HG02623 (cell line): ENCODE data around the gene IP6K3.

Experiments used
- ATAC-seq: cut with Tn5 transposase; IDR thresholded peaks from one replicate; pipeline ENCODE4 v1.9.1; 2021; ENCODE audit warnings: moderate library complexity; ENCODE audit not compliant: unreplicated experiment

Gene IP6K3

DNA sequence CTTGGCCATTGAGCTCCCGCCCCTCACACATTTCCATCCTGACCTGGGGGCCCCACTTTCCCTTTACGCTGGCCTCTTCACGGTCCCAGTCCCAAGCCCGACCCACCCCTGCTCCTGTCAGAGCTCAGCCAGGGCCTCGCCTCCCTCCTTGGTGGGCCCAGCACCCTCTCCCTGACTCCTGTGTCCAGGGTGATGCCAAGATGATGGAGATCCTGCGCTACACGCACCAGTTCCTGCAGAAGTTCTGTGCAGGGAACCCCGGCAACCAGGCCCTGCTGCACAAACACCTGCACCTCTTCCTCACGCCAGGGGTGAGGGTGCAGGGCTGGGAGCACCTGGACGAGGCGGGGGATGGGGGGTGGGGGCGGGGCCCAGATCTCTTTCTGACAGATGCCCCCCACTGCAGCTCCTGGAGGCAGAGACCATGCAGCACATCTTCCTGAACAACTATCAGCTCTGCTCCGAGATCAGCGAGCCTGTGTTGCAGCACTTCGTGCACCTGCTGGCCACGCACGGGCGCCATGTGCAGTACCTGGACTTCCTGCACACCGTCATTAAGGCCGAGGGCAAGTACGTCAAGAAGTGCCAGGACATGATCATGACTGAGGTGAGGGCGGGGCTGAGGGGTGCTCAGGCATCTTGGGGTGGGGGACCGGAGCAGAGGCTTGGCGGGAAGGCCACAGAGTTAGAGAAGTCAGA is 68.3 kb downstream of the IP6K3 start:
- no peak for ATAC-seq

DNA sequence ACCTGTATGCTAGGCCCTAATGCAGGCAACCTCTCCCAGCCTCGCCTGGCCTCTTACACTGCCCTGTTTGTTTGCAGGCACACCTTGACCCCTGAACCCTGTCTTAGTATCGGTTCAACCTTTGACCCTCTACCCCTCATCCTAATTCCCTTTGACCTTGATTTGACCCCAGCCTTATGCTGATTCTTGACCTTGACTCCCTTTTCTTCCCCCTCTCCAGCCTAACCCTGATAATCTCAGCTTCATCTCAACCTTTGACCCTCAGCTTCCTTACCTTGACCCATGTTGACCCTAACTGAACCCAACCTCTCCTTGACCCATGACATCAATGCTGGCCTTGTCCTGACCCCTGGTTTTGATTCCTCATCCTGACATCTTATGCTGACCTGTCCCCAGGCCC is 69.0 kb downstream of the IP6K3 start:
- no peak for ATAC-seq

DNA sequence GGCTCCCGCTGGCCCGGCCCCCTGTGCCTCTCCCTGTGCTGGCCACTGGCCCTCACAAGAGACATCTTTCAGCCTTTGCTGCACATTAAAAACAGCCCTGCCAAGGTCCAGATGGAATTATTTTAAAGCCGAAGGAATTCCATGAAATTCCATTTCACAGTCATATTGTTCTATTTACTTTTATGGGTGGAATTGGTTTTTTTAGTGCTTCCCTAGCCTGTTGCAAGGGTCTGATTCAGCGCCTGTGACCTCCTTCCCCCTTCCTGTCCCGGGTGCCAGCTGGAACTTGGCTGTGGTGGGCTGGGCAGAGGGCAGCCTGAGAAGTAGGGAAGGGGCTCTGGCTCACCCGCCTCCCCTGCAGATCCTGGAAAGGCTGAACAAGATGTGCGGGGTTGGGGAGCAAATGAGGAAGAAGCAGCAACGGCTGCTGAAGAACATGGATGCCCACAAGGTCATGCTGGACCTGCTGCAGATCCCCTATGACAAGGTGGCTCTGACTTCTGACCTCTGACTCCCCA is 69.5 kb downstream of the IP6K3 start:
- no peak for ATAC-seq

DNA sequence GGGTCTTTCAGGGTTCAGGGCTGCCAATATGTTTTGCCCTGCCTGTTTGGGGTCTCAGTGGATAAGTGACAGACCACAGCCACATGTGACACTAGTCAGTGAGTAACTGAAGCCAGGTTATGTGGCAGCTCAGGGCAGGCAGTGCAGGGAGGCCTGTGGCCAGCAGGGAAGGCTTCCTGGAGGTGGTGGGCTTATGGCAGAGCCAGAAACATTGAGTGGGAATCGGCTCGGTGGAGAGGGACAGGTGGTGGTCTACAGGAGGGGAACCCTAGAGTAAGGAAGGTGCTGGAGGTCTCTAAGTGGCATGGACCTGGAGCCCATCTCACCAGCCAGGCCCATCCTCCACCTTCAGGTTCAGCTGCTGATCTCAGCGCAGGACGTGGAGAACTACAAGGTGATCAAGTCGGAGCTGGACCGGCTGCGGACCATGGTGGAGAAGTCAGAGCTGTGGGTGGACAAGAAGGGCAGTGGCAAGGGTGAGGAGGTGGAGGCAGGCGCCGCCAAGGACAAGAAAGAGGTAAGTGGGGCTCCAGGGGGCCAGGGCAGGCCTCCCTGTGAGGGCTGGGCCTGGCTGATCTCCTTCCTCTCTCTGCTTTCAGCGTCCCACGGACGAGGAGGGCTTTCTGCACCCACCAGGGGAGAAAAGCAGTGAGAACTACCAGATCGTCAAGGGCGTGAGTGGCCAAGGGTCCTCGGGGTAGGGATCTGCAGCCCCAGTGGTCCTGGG is 70.1 kb downstream of the IP6K3 start:
- no peak for ATAC-seq

DNA sequence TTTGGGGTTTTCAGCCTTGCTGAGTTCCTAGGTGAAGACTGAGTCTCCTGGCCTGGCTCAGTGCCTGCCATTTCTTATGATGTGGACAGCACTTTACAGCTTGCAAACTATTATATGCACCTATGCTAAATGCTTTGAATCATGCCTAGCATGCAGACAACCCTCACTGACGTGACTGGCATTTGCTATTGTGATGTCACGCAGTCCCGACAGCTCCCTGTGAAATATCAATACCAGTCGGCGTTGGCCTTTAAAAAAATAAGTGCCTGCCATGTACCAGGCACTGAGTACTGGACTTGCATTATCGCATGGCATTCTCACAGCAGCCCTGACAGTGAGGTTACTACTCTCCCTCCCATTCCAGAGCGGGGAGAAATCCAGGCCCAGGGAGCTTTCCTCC is 70.7 kb downstream of the IP6K3 start:
- no peak for ATAC-seq

DNA sequence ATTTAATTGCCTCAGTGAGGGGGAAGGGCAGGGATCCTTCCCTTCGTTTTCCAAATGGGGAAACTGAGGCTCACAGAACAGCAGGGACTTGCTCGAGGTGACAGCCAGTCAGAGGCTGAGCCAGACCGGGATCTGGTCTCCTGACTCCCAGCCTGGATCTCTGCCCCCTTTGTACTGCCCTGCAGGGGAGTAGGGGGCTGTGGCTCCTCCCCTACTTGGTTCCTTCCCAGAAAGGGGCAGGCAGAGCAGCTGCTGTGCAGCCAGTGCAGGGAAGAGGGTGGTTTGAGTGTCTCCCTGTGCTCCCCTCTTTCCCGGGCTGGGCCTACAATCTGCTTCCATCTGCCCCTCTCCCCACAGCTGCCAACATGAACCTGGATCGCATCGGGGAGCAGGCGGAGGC is 72.9 kb downstream of the IP6K3 start:
- no peak for ATAC-seq

DNA sequence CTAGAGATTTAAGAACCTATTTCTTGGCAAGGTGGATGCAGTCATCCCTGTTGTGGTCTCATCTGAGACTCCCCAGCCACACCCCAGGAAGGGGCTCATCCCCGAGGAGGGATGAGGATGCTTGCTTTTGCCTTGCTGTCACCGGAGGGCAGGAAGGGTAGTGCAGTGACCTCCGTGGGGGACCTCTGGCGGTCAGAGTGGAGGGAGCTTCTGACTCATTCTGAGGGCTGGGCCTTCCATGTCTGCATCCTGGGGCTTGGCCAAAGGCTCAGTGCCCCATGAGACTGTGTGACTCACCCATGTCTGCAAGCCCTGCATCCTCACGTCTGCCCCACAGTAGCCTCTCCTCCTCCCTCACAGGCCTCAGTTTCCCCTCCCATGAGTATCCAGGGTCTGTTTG is 73.9 kb downstream of the IP6K3 start:
- no peak for ATAC-seq

DNA sequence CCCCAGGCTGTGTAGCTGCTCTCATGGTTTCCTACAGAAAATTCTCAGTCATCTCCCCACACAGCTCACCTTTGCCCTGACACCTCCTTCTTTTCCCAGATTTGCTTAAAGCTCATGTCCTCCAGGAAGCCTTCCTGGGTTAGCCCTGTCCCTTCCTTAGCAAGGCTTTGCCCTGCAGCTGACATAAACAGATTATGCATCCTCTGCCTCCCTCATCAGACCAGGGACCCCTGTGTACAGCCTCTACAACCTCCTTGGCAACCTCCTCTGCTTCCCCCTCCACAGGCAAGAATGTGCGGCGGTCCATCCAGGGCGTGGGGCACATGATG is 75.0 kb downstream of the IP6K3 start:
- no peak for ATAC-seq
